ENCODE results near the gene SAXO1.

- peak; percentile 37 for TF ChIP-seq CTCF (IDR thresholded peaks at IDR 0.05; ENCODE audit: low read depth, low read length)
- TF ChIP-seq EZH2phosphoT487 (IDR thresholded peaks at IDR 0.05; ENCODE audit: low read depth) = no peak
Measured at GRCh38 chr9:19036611-19037010, 3.6 kb upstream of the SAXO1 start.

Measured in OCI-LY3 (cell line).